Jurkat, Clone E6-1 (cell line): Measurements from ENCODE around the gene EFL1.

Source experiments
- DNase-seq: peaks from one replicate; pipeline ENCODE4 v3.0.0-alpha.2; 2011; ENCODE audit warnings: low read depth, low spot score
- H3K4me3 ChIP-seq: 2 replicates; pipeline ENCODE4 v1.5.1; 2011; ENCODE audit warnings: mild to moderate bottlenecking, low read length, control low read depth, moderate library complexity

EFL1 gene

GRCh38 chr15:82135638-82136037, 126.9 kb downstream of the EFL1 start:
- DNase-seq: no peak
- no peak overlapping the region for H3K4me3 ChIP-seq

GRCh38 chr15:82134461-82134860, 128.1 kb downstream of the EFL1 start:
- DNase-seq: no peak
- no peak overlapping the region for H3K4me3 ChIP-seq

- no peak overlapping the region for H3K4me3 ChIP-seq
- DNase-seq: no peak
These were observed 129.3 kb downstream of the EFL1 start for GRCh38 chr15:82133251-82133650.

GRCh38 chr15:82132742-82133141, 129.8 kb downstream of the EFL1 start:
- no peak for DNase-seq
- H3K4me3 ChIP-seq: no peak overlapping the region

- H3K4me3 ChIP-seq: no peak overlapping the region
- DNase-seq: no peak
These were observed 130.4 kb downstream of the EFL1 start for GRCh38 chr15:82132096-82132495.

GRCh38 chr15:82130248-82130647, 132.3 kb downstream of the EFL1 start:
- DNase-seq: no peak
- H3K4me3 ChIP-seq: no peak overlapping the region

- no peak for DNase-seq
- H3K4me3 ChIP-seq: no peak overlapping the region
These were observed 132.8 kb downstream of the EFL1 start for GRCh38 chr15:82129761-82130160.

- no peak for DNase-seq
These were observed 133.3 kb downstream of the EFL1 start for GRCh38 chr15:82129149-82129692.

GRCh38 chr15:82128401-82129148, 134.0 kb downstream of the EFL1 start:
- H3K4me3 ChIP-seq: no peak overlapping the region
- no peak for DNase-seq

More at GRCh38 chr15:82129149-82129692, 133.3 kb downstream of the EFL1 start:
- H3K4me3 ChIP-seq: no peak overlapping the region

- DNase-seq: no peak
- H3K4me3 ChIP-seq: no peak overlapping the region
These were observed 135.0 kb downstream of the EFL1 start for GRCh38 chr15:82127581-82127980.

GRCh38 chr15:82126346-82126745, 136.2 kb downstream of the EFL1 start:
- DNase-seq: no peak
- no peak overlapping the region for H3K4me3 ChIP-seq

- DNase-seq: no peak
- no peak overlapping the region for H3K4me3 ChIP-seq
These were observed 137.9 kb downstream of the EFL1 start for GRCh38 chr15:82124331-82125263.

- no peak overlapping the region for H3K4me3 ChIP-seq
- DNase-seq: no peak
These were observed 139.7 kb downstream of the EFL1 start for GRCh38 chr15:82122746-82123400.

- H3K4me3 ChIP-seq: no peak overlapping the region
- DNase-seq: no peak
These were observed 144.5 kb downstream of the EFL1 start for GRCh38 chr15:82118040-82118439.

- no peak overlapping the region for H3K4me3 ChIP-seq
- DNase-seq: no peak
These were observed 145.2 kb downstream of the EFL1 start for GRCh38 chr15:82117296-82117695.

GRCh38 chr15:82114660-82115059, 147.9 kb downstream of the EFL1 start:
- H3K4me3 ChIP-seq: no peak overlapping the region
- DNase-seq: no peak

- DNase-seq: no peak
- H3K4me3 ChIP-seq: no peak overlapping the region
These were observed 149.3 kb downstream of the EFL1 start for GRCh38 chr15:82113106-82113715.

- no peak overlapping the region for H3K4me3 ChIP-seq
- DNase-seq: no peak
These were observed 150.6 kb downstream of the EFL1 start for GRCh38 chr15:82111918-82112317.

- H3K4me3 ChIP-seq: no peak overlapping the region
- DNase-seq: no peak
These were observed 152.4 kb downstream of the EFL1 start for GRCh38 chr15:82110144-82110543.
